Muscle layer of colon (tissue), 2 donors: Measurements from ENCODE around the gene MTOR.
"Not testable (repeated sequence)": the region's sequence is repeated elsewhere in the genome, so short reads cannot be mapped to it uniquely, and the experiment has no call there.

Source experiments
- H3K27ac ChIP-seq: one replicate; pipeline ENCODE4 v1.7.0; 2013; ENCODE audit warnings: low read depth, mild to moderate bottlenecking, low read length, moderate library complexity
- H3K27me3 ChIP-seq, 2 donors: one replicate each; pipeline ENCODE4 v1.7.0; 2013; ENCODE audit warnings: low read length in 2 of 2, mild to moderate bottlenecking in 2 of 2; ENCODE audit not compliant: insufficient read depth in 2 of 2, control insufficient read depth in 1 of 2
- H3K36me3 ChIP-seq: one replicate; pipeline ENCODE4 v1.7.0; 2013; ENCODE audit warnings: mild to moderate bottlenecking, low read length; ENCODE audit not compliant: insufficient read depth
- H3K4me1 ChIP-seq: one replicate; pipeline ENCODE4 v1.7.0; 2013; ENCODE audit warnings: mild to moderate bottlenecking, low read length; ENCODE audit not compliant: insufficient read depth
- H3K4me3 ChIP-seq, 2 donors: one replicate each; pipeline ENCODE4 v1.7.0; 2013; ENCODE audit warnings: low read length in 2 of 2, low read depth in 1 of 2, mild to moderate bottlenecking in 1 of 2, moderate library complexity in 1 of 2
- H3K9ac ChIP-seq: one replicate; pipeline ENCODE4 v1.7.0; 2013; ENCODE audit warnings: low read length
- H3K9me3 ChIP-seq: one replicate; pipeline ENCODE4 v1.7.0; 2013; ENCODE audit warnings: mild to moderate bottlenecking, low read length
- donor health status: abdominal sarcoma.
- donor health status: Adenocarcinoma of cecum.

MTOR gene

GRCh38 chr1:11065796-11066195 is 196.6 kb downstream of the MTOR start:
- Histone ChIP-seq H3K4me3 (no peak overlapping the region), H3K9ac (no peak overlapping the region), H3K9me3 (no peaks in the 10 kb centered on the region), H3K36me3 (peaks cover 56% of the 10 kb centered on the region), H3K27me3 (no peaks in the 10 kb centered on the region), H3K27ac (no peak overlapping the region), H3K4me1 (peaks cover 8% of the 10 kb centered on the region)

DNA sequence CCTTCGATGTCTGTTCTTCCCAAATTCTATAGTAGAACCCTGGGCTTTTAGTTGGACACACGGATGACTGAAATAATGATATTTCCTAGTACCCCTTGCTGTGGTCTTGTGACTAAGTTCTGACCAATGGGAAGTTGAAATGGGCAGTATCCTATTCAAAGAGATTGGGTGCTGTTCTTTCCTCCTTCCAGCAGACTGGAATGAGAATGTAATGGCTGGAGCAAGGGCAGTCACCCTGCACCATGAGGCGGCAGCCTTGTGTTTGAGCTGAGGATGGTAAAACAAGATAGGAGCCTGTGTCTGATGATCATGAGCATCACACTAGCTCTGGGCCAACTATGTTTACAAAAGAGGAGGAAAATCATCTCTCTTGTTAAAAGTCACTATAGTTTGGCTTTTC is 197.4 kb downstream of the MTOR start:
- no peak overlapping the region for H3K9ac ChIP-seq
- no peaks in the 10 kb centered on the region for H3K9me3 ChIP-seq
- H3K27ac ChIP-seq = no peak overlapping the region
- H3K36me3 ChIP-seq = peaks cover 49% of the 10 kb centered on the region
- H3K4me1 ChIP-seq = peaks cover 10% of the 10 kb centered on the region
- H3K4me3 ChIP-seq = no peak overlapping the region
- H3K27me3 ChIP-seq = no peaks in the 10 kb centered on the region

- H3K27ac ChIP-seq, H3K9me3 ChIP-seq, H3K4me3 ChIP-seq, H3K9ac ChIP-seq, H3K27me3 ChIP-seq: not testable (repeated sequence)
- H3K36me3 ChIP-seq = peaks cover 40% of the 10 kb centered on the region
- peaks cover 12% of the 10 kb centered on the region for H3K4me1 ChIP-seq
Observed at GRCh38 chr1:11063937-11064537, 198.3 kb downstream of the MTOR start.

- H3K9ac ChIP-seq = no peak overlapping the region
- peaks cover 19% of the 10 kb centered on the region for H3K4me1 ChIP-seq
- peaks cover 29% of the 10 kb centered on the region for H3K36me3 ChIP-seq
- H3K9me3 ChIP-seq = no peaks in the 10 kb centered on the region
- no peak overlapping the region for H3K4me3 ChIP-seq
- no peak overlapping the region for H3K27ac ChIP-seq
- H3K27me3 ChIP-seq = no peaks in the 10 kb centered on the region
Observed at GRCh38 chr1:11062965-11063401, 199.4 kb downstream of the MTOR start.

GRCh38 chr1:11061652-11062365 is 200.5 kb downstream of the MTOR start:
- Histone ChIP-seq H3K4me3 (no peak overlapping the region), H3K4me1 (peaks cover 19% of the 10 kb centered on the region), H3K9me3 (no peaks in the 10 kb centered on the region), H3K27me3 (no peaks in the 10 kb centered on the region), H3K9ac (no peak overlapping the region), H3K27ac (no peak overlapping the region), H3K36me3 (peaks cover 20% of the 10 kb centered on the region)

DNA sequence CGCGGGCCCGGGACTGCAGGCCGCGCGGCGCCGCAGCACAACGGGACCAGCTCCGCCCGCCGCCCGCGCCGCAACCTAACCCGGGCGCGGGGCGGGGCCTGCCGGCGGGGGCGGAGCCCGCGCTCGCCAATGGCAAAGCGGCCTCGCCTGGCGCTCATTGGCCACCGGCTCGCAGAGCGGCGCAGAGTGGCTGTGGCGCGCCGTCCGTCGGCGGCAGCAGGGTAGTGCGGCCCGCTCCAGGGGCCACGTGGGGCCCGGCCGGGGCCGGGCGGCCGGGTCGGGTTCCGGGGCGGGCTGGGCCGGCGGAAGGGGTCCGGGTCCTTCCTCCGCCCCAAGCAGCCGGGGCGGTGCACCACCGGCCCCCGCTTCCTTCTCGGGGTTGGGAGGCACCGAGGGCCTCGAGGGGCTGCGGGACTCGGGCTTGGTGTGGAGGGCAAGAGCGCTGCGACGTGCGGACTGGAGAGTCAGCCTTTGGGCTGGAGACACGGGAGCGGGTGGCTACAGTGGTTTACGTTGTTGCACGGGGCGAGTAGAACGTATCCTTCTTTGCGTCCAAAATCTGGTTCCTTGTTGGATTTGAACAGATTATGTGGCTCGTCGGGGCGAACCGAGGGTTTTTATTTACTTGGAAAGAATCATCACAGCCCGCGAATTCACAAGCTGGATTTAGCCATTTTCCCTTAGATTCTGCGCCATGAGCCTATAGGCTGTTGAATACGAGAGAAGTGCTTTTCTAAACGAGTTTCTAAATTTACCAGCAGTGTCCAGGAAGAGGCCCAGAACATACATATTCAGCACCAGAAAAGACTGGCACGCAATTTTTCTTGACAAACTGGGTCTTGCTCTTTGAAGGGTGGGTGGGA is 202.2 kb downstream of the MTOR start, which contains the start of gene SRM:
TSS of gene SRM (minus strand) at position 51 of the 863 bp plus-strand sequence. CDS start 75 bp downstream, outside the sequence.
- Histone ChIP-seq H3K9me3 (no peaks in the 10 kb centered on the region), H3K4me3 (peak within 1 kb of the TSS; percentile 70 to 82), H3K36me3 (peaks cover 15% of the 10 kb centered on the region), H3K9ac (peak within 1 kb of the TSS; percentile 61), H3K27ac (peak within 1 kb of the TSS; percentile 70), H3K27me3 (no peaks in the 10 kb centered on the region), H3K4me1 (peaks cover 19% of the 10 kb centered on the region)

DNA sequence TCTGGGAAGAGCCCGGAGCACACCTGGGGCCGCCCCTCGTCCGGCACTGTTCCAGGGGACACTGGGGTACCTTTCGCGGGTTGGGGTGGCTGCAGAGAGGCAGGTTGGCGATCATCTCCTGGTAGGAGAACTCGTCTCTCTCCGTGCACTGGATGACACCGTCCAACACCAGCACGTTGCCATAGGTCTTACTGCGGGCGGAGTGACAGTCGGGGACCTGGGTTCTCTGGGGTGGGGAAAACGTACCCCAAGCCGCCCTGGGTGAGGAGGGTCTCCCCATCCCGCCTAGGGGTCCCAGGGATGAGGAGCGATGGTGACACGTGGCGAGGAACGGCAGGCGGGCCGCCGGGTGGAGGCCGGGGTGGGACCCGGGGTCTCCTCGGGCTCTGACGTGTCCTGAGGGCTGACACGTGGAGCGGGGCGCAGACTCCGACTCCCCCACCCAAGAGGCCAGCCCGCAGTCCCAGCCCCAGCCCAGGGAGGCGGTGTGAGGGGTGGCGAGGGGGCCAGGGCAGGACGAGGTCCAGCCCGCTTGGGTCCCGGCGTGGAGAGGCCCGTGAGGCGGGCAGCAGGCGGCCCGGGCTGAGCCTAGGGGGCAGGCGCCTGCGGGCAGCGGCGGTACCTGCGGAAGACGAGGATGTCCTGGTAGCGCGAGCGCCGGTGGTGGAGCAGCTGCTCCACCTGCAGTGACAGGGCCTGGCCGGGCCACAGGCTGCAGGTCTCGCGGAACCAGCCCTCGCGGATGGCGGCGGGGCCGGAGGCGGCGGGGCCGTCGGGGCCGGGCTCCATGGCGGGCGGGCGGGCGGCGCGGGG is 203.0 kb downstream of the MTOR start:
- H3K9me3 ChIP-seq = no peaks in the 10 kb centered on the region
- H3K27me3 ChIP-seq = no peaks in the 10 kb centered on the region
- no peak overlapping the region for H3K9ac ChIP-seq
- H3K27ac ChIP-seq = peak overlapping the region; percentile 44
- H3K36me3 ChIP-seq = peaks cover 9% of the 10 kb centered on the region
- H3K4me3 ChIP-seq = peak overlapping the region; percentile 52 to 58
- peaks cover 19% of the 10 kb centered on the region for H3K4me1 ChIP-seq

- peaks cover 19% of the 10 kb centered on the region for H3K4me1 ChIP-seq
- H3K27ac ChIP-seq = no peak overlapping the region
- no peak overlapping the region for H3K9ac ChIP-seq
- peak overlapping the region; percentile 52 to 58 for H3K4me3 ChIP-seq
- H3K27me3 ChIP-seq = no peaks in the 10 kb centered on the region
- H3K36me3 ChIP-seq = peaks cover 9% of the 10 kb centered on the region
- H3K9me3 ChIP-seq = no peaks in the 10 kb centered on the region
Observed at GRCh38 chr1:11058595-11059154, 203.7 kb downstream of the MTOR start.

DNA sequence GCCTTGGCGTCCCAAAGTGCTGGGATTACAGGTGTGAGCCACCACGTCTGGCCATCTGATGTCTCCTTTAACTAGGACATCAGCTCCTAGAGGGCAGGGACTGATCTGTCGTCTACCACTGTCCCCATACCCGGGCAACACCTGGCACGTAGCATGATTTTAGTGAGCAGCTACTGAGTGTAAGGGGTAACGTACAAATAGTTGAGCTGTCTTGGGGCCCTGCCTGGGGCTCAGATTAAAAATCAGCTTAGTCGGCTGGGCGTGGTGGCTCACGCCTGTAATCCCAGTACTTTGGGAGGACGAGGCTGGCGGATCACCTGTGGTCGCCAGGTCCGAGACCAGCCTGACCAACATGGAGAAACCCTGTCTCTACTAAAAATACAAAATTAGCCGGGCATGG is 204.3 kb downstream of the MTOR start:
- no peak overlapping the region for H3K9ac ChIP-seq
- peaks cover 0 to 5% of the 10 kb centered on the region in 2 donors for H3K27me3 ChIP-seq
- peaks cover 9% of the 10 kb centered on the region for H3K36me3 ChIP-seq
- no peak overlapping the region for H3K4me3 ChIP-seq
- H3K9me3 ChIP-seq = no peaks in the 10 kb centered on the region
- H3K4me1 ChIP-seq = peaks cover 19% of the 10 kb centered on the region
- H3K27ac ChIP-seq = no peak overlapping the region

DNA sequence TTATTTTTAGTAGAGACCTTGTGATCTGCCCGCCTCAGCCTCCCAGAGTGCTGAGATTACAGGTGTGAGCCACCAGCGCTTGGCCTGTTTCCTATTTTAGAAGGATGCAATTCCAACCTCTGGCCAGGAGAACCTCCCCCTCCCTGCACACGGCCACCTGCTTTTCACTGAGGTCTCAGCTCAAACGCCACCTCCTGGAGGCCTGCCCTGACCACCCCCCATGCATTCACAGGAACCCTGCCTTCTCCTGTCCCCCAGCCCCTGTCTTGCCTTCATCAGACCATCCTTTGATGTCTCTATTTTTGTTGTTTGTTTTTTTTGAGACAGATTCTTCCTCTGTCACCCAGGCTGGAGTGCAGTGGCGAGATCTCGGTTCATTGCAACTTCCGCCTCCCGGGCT is 204.9 kb downstream of the MTOR start:
- H3K4me1 ChIP-seq = peaks cover 19% of the 10 kb centered on the region
- peaks cover 0 to 10% of the 10 kb centered on the region in 2 donors for H3K27me3 ChIP-seq
- H3K4me3 ChIP-seq = no peak overlapping the region
- peaks cover 9% of the 10 kb centered on the region for H3K36me3 ChIP-seq
- H3K9ac ChIP-seq = no peak overlapping the region
- no peak overlapping the region for H3K27ac ChIP-seq
- H3K9me3 ChIP-seq = no peaks in the 10 kb centered on the region
